AG04450 (cell line): ENCODE results near the gene APCDD1L. TPM values are rescaled to one million over a fixed set of nuclear protein-coding genes. Genes with fewer than 3 reads are reported as not detected.

ENCODE experiments used
- CTCF ChIA-PET: fragments of 300-600, 350-600 bp; formaldehyde crosslinking; extraction: SDS; loops from one replicate; lab custom pipeline; 2022; ENCODE audit warnings: antibody characterized with exemption, inconsistent platforms; lab: Charles Lee
- POLR2A ChIA-PET: fragments of 350-600 bp; formaldehyde crosslinking; extraction: SDS; loops from one replicate; lab custom pipeline; 2021; ENCODE audit warnings: antibody characterized with exemption, inconsistent platforms; lab: Yijun Ruan, JAX
- DNase-seq: peaks from one replicate; pipeline ENCODE4 v3.0.0-alpha.2; 2011; ENCODE audit warnings: low read depth, low spot score
- H3K27ac ChIP-seq: one replicate; pipeline ENCODE4 v1.5.1; 2012; ENCODE audit warnings: low read depth, low read length, control low read depth
- H3K27me3 ChIP-seq: one replicate; pipeline ENCODE4 v1.6.0; 2012; ENCODE audit warnings: low read length; ENCODE audit not compliant: control insufficient read depth, insufficient read depth
- H3K4me3 ChIP-seq: 2 replicates; pipeline ENCODE4 v1.5.1; 2011; ENCODE audit warnings: mild to moderate bottlenecking, low read depth, low read length, control low read depth
- H3K9me3 ChIP-seq: 2 replicates; pipeline ENCODE4 v1.5.1; 2012; ENCODE audit warnings: low read length; ENCODE audit not compliant: control insufficient read depth, insufficient read depth
- polyA plus RNA-seq: library from polyadenylated mRNA; depleted of rRNA; stranded (reverse); fragments of >200 nt; gene quantifications from 2 replicates; pipeline ENCODE4 v1.2.3, GENCODE V29; 2011
- TF ChIP-seq, protein P1 (sequence below): IDR thresholded peaks from 2 replicates; pipeline ENCODE4 v1.5.1; 2011; ENCODE audit warnings: low read depth, low read length, control low read depth, inconsistent platforms

Gene APCDD1L
- polyA plus RNA-seq, 1 experiment: 8.6 TPM

DNA sequence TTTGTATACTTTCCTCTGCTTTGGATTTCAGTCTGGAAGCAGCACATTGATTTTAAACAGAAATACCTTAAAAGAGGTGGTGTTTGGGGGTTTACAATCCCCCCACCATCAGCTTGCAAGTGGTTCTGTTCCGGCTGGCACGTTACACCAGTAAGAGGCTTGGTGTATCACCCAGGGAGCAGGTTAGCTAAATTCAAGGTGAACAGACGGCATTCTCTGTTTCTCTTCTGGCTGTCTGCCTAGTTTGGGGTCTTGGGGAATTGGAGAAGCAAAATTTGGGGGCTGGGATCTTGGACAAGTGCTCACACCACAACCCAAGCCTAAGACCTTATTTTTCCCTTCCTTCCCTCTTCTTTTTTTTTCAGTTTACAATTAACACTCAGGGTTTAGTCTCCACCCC, 7.5 kb upstream of the APCDD1L start:
- H3K27ac ChIP-seq: no peak overlapping the region
- CTCF ChIA-PET: interaction anchor here (0.7 to 1.3 kb wide), 3 partner anchors 12 to 129 kb away, joined by 3 to 5 read pairs (median 4); partner anchors contain the start of gene STX16

DNA sequence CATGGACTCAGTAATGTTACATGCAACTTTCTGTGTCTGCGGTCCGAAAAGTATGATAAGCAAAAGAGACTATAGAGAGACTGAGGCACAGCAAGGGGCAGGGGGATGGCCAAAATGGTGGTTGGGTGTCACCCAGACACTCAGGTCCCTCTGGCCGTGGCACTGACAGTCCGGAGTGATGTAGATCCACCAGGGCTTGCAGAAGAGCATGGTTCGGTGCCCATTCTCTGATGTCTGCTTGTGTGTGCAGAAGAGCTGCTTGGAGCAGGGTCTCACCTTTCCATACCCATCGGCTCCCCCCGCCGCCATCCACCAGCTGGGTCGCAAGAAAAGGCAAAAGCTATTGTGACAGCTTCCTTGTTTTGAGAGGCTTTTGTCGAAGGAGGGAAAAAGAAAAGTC, 6.6 kb upstream of the APCDD1L start:
- no peaks in the 10 kb centered on the region for H3K27me3 ChIP-seq
- H3K9me3 ChIP-seq: peaks cover 16% of the 10 kb centered on the region
- ChIA-PET CTCF (no interaction called here), POLR2A (no interaction called here)
- DNase-seq: no peak
- no peak overlapping the region for H3K4me3 ChIP-seq
- H3K27ac ChIP-seq: no peak overlapping the region
- TF ChIP-seq, protein P1, sequence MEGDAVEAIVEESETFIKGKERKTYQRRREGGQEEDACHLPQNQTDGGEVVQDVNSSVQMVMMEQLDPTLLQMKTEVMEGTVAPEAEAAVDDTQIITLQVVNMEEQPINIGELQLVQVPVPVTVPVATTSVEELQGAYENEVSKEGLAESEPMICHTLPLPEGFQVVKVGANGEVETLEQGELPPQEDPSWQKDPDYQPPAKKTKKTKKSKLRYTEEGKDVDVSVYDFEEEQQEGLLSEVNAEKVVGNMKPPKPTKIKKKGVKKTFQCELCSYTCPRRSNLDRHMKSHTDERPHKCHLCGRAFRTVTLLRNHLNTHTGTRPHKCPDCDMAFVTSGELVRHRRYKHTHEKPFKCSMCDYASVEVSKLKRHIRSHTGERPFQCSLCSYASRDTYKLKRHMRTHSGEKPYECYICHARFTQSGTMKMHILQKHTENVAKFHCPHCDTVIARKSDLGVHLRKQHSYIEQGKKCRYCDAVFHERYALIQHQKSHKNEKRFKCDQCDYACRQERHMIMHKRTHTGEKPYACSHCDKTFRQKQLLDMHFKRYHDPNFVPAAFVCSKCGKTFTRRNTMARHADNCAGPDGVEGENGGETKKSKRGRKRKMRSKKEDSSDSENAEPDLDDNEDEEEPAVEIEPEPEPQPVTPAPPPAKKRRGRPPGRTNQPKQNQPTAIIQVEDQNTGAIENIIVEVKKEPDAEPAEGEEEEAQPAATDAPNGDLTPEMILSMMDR: no peak

More for the DNA sequence above, 7.5 kb upstream of the APCDD1L start:
- H3K4me3 ChIP-seq: no peak overlapping the region
- no peak for DNase-seq
- TF ChIP-seq, protein P1: no peak
- POLR2A ChIA-PET: interaction anchor here (0.7 kb wide), 1 partner anchor 8 kb away, joined by 3 read pairs; the partner anchor contains the start of gene APCDD1L
- H3K27me3 ChIP-seq: no peaks in the 10 kb centered on the region
- H3K9me3 ChIP-seq: peaks cover 16% of the 10 kb centered on the region

DNA sequence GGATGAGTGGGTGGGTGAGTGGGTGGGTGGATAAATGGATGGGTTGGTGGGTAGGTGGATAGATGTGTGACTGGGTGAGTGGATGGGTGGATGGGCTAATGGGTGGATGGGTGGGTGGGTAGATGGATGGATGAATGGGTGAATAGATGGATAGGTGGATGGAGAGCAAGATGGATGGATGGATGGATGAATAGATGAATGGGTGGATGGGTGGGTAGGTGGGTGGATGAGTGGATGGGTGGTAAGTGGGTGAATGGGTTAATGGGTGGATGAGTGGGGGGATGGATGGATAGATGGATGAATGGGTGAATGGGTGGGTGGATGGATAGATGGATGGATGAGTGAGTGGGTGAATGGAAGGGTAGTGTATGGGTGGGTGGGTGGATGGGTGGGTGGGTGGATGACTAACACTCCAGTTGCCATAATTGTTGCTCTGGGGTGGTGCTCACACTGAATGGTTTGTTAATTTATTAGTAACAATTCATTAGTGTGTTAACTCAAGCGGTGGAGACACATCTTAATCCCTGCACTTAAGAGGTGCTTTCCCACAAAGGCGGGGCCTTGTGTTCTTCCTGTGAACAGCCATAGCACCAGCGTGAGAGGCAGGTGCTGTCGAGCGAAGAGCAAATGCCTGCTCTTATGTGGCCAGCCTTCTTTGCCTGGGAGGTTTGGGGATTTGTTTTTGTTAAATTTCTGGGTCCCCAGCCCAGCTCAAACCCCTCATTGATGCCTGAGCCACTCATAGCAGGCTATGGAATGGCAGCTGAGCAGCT, 4.9 kb upstream of the APCDD1L start:
- no peak for DNase-seq
- CTCF ChIA-PET: no interaction called here
- TF ChIP-seq, protein P1: no peak
- no peak overlapping the region for H3K27ac ChIP-seq
- no peaks in the 10 kb centered on the region for H3K27me3 ChIP-seq
- H3K9me3 ChIP-seq: peaks cover 9% of the 10 kb centered on the region
- POLR2A ChIA-PET: no interaction called here
- H3K4me3 ChIP-seq: no peak overlapping the region

DNA sequence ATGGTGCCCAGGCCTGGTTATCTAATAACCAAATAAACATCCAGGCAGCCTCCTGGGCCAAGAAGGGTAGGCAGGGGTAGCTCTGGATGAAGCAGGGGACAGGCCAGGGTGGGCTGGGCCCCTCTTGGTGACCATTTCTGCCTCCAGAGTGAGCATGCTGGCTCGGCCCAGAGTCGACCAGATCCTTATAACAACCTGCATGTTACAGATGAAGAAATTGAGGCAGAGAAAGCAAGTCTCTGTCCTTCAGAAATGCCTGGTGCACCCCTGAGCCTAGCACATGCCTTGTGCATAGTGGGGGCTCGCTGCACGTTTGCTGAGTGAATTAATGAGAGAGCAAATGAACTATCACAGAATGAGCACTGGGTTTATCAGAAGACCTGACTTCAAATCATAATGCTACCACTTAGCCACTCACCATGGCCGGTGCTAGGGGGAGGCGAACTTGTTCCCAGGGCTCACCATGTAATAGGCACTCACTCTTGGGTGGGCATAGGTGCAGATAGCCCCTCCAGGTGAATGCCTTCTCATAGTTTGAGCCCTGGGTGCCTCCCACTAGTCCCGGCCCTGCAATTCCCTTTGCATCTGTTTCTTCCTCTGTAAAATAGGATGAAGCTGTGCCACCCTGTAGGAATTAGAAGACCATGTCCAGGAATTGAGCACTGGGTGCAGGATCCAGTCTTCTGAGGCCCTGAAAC, 3.8 kb upstream of the APCDD1L start:
- CTCF ChIA-PET: no interaction called here

More for the DNA sequence above, 3.8 kb upstream of the APCDD1L start:
- no peaks in the 10 kb centered on the region; the same call in 1 of the 2 replicates for H3K9me3 ChIP-seq
- TF ChIP-seq, protein P1: no peak
- H3K4me3 ChIP-seq: no peak overlapping the region
- no peak overlapping the region for H3K27ac ChIP-seq
- POLR2A ChIA-PET: interaction anchor here (0.8 kb wide), 1 partner anchor 128 kb away, joined by 3 read pairs; no protein-coding TSS in a partner anchor
- H3K27me3 ChIP-seq: no peaks in the 10 kb centered on the region
- no peak for DNase-seq
